AG08396 (cell line): ENCODE data around the gene YBX1.
"Not testable (repeated sequence)": the region's sequence is repeated elsewhere in the genome, so short reads cannot be mapped to it uniquely, and the experiment has no call there.

Experiments
- DNase-seq: peaks from one replicate; pipeline ENCODE4 v3.0.0; 2012; ENCODE audit warnings: low spot score, mixed read lengths

Gene YBX1

DNA sequence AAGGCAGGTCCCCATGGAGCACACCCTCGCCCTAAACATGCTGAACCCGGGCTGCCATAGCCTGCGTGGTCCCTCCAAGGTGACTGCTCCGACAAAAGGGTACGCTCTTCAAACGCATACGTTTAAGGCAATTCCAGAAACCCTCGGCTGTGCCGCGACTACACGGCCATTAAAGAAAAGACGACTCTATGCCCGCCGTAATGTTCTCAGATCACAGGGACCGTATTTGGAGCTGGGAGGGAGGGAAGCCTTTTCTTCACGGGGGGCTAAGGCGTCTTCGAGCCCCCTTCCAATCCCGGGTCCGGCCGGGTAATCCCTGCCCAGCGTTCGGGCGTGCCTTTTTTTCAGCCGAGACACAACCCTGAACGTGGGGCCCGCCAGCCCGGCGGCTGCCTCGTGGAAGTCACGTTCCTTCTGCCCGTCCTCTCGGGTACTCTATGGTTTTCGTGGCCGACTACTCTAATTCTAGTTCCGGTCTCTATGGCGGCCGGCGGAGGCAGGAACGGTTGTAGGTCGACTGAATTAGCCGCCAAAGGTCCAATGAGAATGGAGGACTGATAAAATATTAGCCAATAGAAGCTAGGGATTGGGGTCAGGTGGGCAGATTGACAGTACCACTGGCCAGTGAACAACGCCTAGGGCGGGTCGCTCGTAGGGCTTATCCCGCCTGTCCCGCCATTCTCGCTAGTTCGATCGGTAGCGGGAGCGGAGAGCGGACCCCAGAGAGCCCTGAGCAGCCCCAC is at the start of gene YBX1:
TSS of gene YBX1 (plus strand) at position 678 of the 743 bp plus-strand sequence. CDS start 148 bp downstream, outside the sequence.
- peak; percentile 98 for DNase-seq

DNA sequence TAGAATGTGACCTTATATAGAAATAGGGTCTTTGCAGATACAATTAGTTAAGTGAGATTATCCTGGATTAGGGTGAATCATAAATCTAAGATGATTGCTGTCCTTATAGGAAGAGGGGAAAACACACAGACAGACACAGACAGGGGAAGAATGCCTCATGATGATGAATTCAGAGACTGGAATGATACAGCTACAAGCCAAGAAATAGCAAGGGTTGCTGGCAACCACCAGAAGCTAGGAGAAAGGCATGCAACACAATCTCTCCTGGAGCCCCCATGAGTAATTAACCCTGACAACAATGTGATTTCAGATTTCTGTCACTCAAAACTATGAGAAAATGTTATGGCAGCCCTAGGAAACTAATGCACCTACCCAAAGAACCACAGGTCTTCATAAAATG is 43.1 kb upstream of the YBX1 start:
- DNase-seq: no peak

DNA sequence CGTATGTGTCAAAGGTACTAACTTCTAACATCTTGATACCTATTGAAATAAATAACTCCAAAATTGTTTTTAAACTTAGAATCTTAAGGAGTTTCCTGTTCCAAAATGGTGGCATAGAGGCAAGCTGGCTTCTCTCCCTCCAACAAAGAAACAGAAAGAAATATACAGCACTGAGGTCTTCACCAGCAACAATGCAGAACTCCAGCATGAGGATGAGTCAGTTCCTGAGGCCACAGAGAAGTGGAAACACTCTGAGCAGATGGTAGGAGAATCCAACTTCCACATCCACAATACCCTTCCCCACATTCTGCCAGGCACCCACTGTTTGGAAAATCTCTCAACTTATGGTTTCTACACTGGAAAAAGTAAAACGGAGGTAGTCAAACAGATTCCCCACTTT is 36.2 kb upstream of the YBX1 start:
- no peak for DNase-seq

DNA sequence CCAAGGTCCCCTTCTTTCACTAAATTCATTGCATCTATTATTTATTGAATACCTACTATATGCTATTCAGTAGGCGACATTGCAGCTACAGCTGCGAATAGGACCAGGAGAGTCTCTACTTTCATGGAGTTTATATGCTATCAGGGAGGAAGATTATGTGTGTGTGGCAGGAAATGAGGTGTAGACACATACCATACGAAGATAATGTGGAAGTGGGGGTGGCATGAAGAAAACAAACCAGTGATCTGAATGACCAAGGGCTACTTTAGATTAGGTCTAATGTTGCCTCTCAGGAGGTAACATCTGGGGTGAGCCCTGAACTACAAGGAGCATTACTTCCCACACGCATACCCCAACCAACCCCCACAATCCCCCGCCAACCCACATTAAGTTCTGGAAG is 25.0 kb upstream of the YBX1 start:
- no peak for DNase-seq

DNA sequence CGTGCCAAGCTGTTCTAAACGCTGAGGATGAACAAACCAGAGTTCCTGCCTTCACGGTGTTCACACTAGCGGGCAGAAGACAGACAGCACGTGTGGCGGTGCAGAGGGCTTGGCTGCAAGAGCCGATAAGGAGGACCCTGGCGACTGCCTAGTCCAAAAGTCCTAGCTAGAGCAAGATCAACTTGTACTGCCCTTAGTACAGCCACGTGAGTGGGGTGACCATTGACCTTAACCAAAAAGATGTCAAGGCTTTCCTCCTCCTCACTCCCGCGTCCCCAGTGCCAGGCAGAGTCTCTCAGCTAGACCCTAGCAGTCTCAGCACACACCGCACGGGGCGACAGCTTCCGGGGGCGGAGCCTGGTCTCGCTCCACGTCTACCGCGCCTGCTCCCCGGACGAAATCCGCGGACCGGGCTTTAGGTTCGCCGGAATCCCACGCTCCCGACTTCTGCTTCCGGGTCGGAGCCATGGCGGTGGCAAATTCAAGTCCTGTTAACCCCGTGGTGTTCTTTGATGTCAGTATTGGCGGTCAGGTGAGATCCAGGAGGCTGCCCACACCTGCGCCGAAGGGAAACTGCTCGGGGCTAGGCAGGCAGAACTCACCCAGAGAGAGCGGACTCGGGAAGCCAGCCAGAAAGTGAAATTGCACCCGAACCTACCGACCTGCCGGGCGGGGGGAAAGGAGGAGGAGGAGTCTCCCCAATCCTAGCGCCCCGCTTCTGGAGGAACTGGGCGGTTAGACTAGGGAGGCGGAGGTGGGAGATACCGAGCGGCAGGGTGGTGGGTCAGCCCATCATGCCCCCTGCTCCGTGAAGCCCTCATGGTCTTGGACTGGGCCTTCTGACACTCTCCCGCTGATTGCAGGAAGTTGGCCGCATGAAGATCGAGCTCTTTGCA is 24.0 kb upstream of the YBX1 start, which contains the start of gene PPIH:
TSS of gene PPIH (plus strand) at position 443 of the 896 bp plus-strand sequence. CDS start at position 467, 24 bp downstream.
- DNase-seq: peak; percentile 94

DNA sequence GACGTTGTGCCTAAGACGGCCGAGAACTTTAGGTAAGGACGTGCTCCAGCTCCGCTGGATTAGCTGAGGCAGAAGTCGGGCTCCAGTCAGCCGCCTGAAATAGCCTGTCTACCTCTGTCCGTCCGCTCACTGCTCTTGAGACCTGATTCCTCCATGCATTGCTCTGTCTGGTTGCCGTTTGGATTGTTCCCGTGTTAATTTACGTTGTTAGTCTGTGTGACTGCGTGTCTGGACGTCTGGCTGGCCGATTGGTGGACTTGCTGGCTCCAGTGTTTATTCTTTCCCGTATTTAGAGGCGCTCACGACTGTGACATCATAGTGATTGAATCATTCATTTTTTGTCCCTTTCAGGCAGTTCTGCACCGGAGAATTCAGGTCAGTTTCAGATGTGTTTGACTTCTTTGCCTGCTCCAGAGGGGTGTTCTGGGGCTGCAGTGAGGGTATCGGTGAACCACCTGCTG is 23.3 kb upstream of the YBX1 start:
- no peak for DNase-seq

DNA sequence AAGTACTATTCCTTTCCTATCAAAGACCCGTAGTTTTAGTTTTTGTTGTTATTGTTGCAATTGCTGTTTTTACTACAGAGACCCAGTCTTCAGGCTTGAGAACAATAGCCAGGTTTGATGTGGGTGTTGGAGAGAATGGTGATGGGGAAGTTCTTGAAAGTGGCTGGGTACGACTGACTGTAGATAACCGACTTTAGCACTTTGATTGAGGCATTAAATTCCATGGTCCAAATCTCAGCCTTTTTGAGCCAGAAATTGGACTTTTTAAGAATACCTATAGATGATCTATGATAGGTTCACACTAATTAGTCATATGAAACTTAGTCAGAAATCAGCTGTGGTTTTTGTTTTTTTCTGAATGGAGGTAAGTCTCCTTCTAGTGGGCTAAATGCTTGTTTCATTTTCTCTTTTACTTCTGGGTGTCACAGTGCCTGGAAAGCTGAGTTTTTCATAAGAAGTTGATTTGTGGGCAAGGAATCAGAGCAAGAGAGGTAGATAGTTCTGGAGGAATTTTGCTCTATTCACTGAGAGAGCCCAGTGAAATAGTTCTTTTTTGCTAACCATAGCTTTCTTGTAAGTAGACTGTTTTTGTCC is 21.2 kb upstream of the YBX1 start:
- no peak for DNase-seq

DNA sequence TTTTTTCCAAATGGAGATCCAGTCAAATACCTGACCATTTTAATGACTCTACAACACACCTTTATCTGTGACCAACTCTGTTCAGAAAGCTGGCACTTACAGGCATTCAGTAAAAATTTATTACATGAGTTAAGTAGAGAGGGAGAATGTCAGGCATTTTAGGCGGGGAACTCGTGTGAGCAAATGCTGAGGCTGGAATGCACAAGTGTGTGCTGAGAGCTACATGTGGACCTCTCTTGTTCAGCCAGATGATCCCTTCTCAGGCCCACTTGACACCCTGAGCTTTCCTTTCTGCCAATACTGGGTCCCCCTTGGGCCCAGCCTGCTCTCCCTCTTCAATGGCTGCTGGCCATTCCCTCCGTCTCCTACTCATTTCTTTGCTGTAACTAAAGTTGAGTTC is 12.3 kb upstream of the YBX1 start:
- no peak for DNase-seq

DNA sequence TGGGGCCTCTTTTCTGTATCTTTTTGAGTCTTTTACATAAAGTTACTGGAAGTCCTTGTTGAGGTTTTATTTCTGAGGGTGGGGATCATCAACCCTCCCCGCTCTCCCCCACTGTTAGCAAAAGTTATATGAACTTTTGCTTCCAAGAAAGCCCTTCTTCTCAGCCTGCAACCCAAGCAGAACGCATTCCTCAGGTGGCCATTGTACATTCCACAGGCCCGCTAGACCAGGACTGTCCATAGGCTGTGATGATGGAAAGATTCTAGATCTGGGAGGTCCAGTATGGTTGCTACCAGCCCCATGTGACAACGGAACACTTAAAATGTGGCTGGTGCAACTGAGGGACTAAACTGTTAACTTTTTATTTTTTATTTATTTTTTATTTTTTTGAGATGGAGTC is 11.8 kb upstream of the YBX1 start:
- DNase-seq: no peak

DNA sequence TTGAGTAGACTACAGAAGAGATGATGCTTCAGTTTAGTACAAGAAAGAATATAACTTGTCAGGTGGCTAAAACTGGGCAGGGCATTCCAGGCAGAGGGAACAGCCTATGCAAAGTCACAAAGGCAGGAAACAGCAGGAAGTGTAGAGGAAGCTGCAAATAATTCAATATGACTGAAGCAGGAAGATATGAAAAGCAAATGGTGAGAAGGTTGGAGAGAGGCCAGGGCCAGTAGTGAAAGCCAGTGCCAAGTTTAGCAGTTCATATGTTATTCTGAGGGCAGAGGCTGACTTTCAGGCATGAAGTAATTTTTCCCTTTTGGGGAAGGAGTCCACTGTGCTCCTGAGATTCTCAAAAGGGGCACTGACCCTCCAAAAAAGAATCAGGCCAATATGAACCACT is 8.0 kb upstream of the YBX1 start:
- DNase-seq: no peak

DNA sequence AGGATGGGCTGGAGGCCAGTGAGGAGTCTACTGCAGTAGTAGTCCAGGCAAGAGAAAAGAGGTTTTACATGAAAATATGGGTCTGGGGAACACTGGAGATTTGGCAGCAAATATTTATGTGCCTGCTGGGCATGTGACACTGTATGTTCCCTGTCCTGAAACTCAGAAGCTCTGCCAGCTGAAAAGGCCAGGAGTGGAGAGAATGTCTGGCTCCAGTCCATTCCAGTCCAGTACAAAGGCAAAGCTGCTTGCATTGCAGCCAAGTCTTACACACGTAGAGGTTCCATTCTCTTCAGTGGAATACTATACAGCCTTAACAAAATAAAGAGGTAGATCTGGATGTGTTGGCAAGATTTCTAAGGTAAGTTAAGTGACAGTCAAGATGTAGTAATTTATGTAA is 7.5 kb upstream of the YBX1 start:
- DNase-seq: no peak

DNA sequence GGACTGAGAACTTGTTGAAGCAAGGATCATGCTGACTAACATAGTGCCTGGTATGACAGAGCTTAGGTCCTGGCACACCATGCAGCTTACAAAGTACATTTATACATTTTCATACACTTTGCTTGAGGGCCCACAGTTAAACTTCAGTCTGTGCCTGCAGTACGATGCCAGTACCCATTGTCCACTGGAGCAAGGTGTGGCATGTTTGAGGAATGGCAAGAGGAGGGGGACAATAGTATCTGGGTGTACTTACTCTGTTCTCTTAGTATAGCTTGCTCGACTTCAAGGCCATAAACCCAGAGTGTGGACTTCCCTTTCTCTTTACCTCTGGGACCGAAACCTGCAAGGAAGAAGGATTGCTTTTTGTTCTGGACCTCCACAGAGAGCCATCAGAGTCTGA is 6.8 kb upstream of the YBX1 start:
- DNase-seq: no peak

DNA sequence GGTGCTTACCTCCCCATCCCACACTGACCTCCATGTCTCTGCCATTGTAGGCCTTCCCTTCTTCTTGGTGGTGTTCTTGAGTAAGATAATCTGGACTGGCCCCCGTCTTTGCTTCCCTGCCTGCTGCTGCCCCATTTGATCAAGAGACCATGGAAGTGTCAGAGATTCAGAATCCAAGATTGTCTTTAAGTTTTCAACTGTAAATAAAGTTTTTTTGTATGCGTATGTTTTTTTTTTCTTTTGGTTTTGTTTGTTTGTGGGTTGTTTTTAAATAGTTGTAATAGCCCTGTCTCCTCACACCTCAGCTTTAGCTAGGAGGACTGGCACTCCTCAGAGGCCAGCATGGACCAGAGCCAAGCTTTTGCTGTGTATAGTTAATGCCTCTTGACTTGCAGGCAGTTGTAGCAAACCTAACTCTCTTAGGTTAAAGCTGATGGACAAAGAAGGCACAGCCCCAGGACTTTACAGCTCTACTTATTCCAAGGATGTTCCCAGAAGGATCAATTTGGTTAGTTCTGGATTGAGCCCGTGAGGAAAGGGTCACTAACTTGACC is 5.6 kb upstream of the YBX1 start:
- no peak for DNase-seq

DNA sequence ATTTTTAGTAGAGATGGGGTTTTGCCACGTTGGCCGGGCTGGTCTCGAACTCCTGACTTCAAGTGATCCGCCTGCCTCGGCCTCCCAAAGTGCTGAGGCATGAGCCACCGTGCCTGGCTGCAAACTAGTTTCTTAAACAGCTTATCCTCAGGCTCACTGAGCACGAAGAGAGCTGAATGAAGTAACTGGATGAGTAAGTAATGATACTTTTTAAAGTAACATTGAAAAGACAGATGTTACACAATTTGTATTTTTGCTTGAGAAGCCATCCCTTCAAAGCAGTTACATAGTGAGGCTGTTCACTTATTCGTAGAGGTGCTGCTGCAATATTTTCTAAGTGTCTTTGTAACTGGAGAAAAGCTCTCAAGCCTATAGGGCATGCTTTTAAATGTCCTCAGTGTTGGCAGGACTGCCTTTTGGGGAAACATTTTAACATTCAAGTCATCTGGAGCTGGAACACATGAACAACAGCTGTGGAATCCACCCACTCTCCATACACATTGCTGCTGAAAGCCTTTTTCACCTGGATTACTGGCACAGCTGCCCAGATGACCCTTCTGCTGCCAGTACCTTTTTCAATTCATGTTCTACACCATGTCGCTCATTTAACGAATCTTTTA is 2.7 kb upstream of the YBX1 start:
- no peak for DNase-seq

DNA sequence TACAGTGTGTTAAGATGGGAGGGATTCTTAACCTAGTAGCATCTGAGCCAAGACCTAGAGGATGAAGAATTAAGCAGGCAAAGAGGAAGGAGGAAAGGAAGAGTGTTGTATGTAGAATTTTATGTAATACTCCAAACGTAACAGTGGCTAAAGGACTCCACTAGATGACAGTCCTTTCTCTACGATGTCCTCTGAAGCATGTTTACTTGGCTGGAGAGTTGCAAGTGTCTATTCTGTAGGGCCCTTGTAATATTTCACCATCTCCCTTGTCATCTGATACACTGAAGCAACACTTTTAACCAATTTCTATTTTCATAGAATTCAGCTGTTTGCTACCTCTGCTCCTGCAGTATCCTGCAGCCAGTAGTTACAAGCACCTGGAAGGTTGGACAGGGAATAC is 2.2 kb upstream of the YBX1 start:
- no peak for DNase-seq

DNA sequence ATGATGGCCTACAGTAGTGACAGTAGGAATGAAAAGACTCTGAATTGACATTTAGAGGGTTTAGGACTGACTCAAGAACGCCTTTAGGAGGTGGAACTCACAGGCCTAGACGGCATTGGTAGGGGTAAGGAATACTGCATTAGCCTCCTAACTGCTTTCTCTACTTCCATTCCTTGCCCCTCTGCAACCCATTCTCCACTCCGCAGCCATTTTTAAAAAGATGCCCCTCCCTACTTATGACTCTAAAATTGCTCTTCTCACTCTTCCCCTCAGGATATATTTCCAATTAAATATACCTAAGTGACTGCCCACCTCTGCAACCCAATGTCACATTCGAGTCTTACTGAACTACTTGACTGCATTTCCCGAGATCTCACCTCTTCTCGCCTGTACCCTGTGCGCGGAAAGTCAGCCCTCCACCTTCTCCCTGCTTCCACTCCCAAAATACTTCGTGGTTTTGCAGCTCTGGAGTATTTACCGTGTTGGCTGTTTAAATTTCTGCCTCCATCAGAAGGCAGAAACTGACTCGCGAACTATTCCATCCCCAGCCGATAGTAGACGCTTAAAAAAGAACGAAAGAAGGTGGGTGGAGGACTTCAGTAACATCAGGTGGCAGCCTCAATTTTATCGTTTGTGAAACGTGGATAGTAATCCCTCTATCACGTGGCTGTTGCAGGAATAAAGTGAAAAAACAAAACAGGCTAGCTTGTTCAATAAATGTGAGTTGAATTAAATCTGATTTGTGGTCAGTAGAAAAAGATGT is 1.1 kb upstream of the YBX1 start:
- DNase-seq: peak; percentile 17

DNA sequence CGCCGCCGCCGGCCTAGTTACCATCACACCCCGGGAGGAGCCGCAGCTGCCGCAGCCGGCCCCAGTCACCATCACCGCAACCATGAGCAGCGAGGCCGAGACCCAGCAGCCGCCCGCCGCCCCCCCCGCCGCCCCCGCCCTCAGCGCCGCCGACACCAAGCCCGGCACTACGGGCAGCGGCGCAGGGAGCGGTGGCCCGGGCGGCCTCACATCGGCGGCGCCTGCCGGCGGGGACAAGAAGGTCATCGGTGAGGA is 193 bp downstream of the YBX1 start:
- DNase-seq: not testable (repeated sequence)

DNA sequence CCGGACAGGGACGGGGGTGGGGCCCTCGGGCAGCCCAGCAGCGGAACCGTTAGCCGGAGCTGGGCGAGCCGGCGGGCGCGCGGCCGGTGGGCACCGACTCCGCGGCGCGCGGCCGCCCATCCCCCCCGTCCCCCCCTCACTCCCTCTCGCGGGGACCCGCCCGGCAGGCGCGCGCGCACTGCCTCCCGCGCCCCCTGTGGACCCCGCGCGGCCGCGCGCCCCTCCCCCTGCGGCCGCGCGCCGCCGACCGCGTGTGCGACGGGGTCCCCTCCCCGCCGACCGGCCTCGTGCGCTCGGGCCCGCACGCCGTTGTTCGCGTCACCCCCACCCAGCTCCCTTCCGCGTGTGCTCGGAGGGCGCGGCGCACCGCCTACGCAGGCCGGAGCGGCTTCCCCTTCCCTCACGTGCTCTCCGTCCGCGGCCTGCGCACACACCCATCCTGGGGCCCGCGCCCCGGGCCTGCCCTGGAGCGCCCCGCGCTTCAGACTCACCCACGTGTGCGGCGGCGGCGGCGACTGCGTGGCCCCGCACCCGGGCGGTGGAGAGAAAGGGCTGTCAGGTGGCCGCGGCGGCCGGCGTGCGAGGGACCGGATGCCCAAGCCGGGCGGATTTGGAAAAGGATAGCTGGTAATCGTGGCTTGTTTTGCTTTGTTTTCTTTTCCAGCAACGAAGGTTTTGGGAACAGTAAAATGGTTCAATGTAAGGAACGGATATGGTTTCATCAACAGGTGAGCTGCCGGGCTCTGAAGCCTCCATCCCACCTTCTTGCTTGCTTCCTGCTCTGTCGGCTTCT is 717 bp downstream of the YBX1 start:
- peak; percentile 83 for DNase-seq

DNA sequence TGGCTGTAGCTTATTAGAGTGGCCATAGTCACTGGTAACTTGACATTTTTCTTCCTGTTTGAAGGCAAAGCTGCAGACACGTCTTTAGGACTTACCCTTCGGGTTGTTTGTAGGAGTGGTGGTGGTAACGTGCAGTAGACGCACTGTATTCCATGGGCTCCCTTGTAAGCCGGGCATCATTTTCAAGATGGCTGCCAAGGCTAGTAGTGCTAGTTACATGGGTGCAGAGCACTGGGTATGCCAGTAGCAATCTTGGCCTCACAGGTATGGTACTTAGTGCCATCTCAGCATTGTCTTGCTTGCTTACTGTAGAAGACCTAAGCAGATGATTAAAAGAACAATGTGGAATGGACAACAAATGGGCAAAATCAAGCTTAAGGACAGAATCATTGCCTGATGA is 1.9 kb downstream of the YBX1 start:
- DNase-seq: no peak

DNA sequence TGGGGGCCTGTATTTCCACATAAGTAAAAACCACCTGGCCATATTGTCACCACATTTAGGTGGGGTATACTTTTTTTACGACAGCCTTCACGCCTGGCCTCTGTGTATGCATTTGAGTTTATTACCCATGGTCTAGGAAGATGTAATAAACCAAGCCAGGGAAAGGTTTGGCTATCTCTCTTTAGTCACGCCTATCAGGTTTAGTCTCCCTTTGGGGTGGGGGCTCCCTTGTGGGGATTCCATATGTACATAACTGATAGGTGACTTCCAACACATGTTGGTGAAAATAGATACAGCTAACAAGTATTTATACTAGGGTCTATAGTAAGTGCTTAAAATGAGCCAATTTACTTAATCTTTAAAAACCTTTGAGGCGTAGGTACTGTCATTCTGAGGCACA is 4.2 kb downstream of the YBX1 start:
- DNase-seq: no peak

DNA sequence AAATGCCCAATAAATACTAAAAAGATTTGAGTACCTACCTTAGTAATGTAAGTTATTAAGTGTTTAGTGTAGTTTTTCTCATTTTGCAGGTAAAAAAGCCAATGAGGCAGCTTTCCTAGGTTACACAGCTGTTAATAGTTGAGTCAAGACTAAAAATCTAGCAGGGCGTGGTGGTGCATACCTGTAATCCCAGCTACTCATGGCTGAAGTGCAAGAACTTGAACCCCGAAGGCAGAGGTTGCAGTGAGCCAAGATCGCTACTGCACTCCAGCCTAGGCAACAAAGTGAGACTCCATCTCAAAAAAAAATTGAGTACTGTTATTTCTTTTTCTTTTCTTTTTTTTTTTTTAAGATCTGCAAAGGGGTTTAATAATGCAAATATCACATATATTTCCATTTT is 7.7 kb downstream of the YBX1 start:
- DNase-seq: no peak
